Gastroesophageal sphincter (tissue), 3 donors: ENCODE results near the gene RETREG1.

Experiments used
- POLR2A ChIP-seq, 2 donors: fragments of 450-650 bp; IDR thresholded peaks; one replicate each; pipeline ENCODE4 v1.6.1; 2017; ENCODE audit warnings: antibody characterized with exemption in 2 of 2, mild to moderate bottlenecking in 2 of 2, moderate library complexity in 1 of 2
- POLR2AphosphoS5 ChIP-seq: sonication (generic); formaldehyde crosslinking; IDR thresholded peaks from one replicate; pipeline ENCODE4 v1.6.1; 2017; ENCODE audit warnings: antibody characterized with exemption
- TF ChIP-seq, protein P1 (sequence below), 4 experiments: fragments of 200-600 bp in 2 of 4; fragments of 450-650 bp in 2 of 4; sonication (generic) in 1 of 4; IDR thresholded peaks; one replicate each; pipeline ENCODE4 v1.5.1; 2017 to 2019; ENCODE audit warnings: antibody characterized with exemption in 4 of 4, mild to moderate bottlenecking in 2 of 4, moderate library complexity in 2 of 4

- TF ChIP-seq, protein P1, sequence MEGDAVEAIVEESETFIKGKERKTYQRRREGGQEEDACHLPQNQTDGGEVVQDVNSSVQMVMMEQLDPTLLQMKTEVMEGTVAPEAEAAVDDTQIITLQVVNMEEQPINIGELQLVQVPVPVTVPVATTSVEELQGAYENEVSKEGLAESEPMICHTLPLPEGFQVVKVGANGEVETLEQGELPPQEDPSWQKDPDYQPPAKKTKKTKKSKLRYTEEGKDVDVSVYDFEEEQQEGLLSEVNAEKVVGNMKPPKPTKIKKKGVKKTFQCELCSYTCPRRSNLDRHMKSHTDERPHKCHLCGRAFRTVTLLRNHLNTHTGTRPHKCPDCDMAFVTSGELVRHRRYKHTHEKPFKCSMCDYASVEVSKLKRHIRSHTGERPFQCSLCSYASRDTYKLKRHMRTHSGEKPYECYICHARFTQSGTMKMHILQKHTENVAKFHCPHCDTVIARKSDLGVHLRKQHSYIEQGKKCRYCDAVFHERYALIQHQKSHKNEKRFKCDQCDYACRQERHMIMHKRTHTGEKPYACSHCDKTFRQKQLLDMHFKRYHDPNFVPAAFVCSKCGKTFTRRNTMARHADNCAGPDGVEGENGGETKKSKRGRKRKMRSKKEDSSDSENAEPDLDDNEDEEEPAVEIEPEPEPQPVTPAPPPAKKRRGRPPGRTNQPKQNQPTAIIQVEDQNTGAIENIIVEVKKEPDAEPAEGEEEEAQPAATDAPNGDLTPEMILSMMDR (IDR thresholded peaks at IDR 0.05) = no peak
- no peak for TF ChIP-seq POLR2A (IDR thresholded peaks at IDR 0.05)
- no peak for TF ChIP-seq POLR2AphosphoS5
Measured at GRCh38 chr5:16477541-16477940, 139.3 kb downstream of the RETREG1 start.
